GM12865 (cell line): ENCODE results near the gene LEMD3.

Source experiments
- DNase-seq: peaks from one replicate; pipeline ENCODE4 v3.0.0; 2010; ENCODE audit warnings: low read depth
- H3K4me3 ChIP-seq: 2 replicates; pipeline ENCODE4 v1.5.1; 2011; ENCODE audit warnings: mild to moderate bottlenecking, low read depth, low read length, control low read depth
- TF ChIP-seq, protein P1 (sequence below): IDR thresholded peaks from 2 replicates; pipeline ENCODE4 v1.5.1; 2011; ENCODE audit warnings: low read length, control low read depth, low read depth, inconsistent platforms; ENCODE audit not compliant: insufficient read depth; ENCODE audit errors: missing control alignments

The LEMD3 gene

DNA sequence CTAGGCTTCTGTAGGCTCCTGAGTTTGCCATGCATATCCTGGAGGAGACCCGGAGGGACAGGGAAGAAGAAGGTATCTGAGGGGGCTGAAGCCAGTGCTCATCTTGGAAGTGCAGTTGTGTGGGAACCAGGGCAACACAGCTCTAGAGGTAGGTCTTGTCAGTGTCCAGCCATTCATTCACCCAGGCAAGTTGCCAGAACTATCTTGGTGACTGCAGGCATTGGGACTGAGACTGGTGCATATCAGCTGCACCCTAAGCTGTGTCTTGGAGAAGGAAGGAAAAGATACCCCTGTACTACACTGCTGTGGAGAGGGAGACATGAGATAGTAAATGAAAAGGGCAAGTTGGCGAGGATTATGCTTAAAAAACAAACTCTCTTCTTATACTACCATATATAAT is 43.4 kb upstream of the LEMD3 start:
- TF ChIP-seq, protein P1, sequence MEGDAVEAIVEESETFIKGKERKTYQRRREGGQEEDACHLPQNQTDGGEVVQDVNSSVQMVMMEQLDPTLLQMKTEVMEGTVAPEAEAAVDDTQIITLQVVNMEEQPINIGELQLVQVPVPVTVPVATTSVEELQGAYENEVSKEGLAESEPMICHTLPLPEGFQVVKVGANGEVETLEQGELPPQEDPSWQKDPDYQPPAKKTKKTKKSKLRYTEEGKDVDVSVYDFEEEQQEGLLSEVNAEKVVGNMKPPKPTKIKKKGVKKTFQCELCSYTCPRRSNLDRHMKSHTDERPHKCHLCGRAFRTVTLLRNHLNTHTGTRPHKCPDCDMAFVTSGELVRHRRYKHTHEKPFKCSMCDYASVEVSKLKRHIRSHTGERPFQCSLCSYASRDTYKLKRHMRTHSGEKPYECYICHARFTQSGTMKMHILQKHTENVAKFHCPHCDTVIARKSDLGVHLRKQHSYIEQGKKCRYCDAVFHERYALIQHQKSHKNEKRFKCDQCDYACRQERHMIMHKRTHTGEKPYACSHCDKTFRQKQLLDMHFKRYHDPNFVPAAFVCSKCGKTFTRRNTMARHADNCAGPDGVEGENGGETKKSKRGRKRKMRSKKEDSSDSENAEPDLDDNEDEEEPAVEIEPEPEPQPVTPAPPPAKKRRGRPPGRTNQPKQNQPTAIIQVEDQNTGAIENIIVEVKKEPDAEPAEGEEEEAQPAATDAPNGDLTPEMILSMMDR = no peak
- no peak overlapping the region for H3K4me3 ChIP-seq
- no peak for DNase-seq

DNA sequence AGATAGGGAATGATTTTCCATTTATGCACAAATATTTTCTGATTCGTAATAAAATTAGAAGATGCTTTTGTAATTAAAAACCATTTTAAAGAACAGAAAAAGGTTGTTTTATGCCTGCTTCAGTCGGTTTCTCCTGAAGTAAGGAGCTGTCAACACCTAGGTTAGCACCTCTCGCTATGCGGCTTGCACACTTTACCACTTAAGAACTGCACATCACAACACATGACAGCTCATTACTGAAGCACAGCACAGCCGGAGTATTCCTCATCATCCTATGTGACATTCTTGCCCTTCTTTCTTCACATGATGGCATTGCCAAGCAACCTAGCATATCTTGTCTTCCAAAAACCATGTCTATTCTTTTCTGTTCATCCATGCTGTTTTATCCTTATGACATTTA is 42.9 kb upstream of the LEMD3 start:
- no peak overlapping the region for H3K4me3 ChIP-seq
- TF ChIP-seq, protein P1 = no peak
- no peak for DNase-seq

DNA sequence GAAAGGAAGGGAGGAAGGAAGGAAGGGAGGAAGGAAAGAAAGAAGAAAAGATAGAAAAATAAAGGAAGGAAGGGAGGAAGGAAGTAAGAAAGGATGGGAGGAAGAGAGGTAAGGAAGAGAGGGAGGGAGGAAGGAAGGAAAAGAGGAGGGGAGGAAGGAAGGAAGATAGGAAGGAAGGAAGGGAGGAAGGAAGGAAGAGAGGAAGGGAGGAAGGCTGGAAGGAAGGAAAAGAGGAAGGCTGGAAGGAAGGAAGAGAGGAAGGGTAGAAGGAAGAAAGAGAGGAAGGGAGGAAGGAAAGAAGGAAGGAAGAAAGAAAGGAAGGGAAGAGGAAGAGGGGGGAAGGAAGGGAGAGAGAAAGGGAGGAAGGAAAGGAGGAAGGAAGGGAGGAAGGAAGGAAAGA is 35.5 kb upstream of the LEMD3 start:
- no peak for DNase-seq
- H3K4me3 ChIP-seq = no peak overlapping the region
- TF ChIP-seq, protein P1 = no peak

DNA sequence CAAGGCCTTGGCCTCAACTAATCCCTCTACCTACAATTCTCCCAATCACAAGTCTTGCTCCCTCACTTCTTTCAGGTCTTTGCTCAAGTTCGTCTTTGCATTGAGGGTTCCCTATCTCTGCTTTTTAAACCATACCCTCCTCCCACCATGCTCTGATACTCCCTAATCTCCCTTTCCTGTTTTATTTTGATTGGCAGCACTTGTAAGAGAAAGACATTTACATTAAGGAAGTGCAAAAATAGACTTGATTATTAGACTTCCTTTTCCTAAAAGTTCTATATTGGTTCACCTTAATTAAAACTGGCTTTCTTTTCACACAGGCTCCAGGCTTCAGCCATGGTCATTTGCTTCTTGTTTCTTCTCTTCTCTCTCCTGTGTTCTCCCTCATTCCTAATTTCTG is 30.0 kb upstream of the LEMD3 start:
- TF ChIP-seq, protein P1 = no peak
- DNase-seq = no peak
- H3K4me3 ChIP-seq = no peak overlapping the region

DNA sequence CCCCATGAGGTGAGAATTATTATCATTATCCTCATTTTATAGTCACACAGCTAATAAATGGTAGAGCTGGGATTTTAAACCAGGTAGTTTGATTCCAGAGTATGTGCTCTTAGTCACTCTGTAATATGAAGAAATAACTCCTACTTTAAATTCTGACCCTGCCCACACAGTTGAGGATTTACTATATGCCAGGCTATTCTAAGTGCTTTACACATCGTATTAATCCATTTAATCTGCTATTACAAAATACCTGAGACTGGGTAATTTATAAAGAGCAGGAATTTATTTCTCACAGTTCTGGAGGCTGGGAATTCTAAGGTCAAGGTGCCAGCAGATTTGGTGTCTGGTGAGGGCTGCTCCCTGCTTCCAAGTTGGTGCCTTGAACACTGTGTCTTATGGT is 28.6 kb upstream of the LEMD3 start:
- TF ChIP-seq, protein P1 = no peak
- no peak overlapping the region for H3K4me3 ChIP-seq
- no peak for DNase-seq

DNA sequence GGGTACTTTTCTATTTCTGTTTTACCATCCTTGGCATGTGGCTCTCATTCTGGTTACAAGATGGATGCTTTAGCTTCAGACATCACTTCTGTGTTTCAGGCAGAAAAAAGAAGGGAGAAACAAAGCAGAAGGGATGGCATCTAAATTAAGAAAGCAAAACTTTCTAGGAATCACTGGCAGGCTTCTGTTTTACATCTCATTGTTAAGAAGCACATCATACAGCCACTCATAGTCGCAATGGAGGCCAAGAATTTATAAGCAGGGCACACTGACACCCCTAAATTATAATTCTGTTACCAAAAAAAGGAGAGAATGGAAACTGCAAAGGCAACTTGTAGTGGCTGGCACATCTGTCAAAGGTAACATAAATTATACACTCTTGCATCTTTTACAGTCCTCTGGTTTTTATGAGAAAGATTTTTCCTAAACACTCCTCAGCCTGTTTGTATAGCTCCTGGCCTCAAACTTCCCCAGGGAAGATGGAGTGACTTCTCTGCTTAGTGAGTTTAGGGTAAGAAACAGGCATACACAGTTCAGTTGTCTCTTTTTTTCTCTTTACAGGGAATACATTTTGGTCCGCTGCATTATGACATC is 22.0 kb upstream of the LEMD3 start:
- DNase-seq = no peak
- TF ChIP-seq, protein P1 = no peak
- H3K4me3 ChIP-seq = no peak overlapping the region

DNA sequence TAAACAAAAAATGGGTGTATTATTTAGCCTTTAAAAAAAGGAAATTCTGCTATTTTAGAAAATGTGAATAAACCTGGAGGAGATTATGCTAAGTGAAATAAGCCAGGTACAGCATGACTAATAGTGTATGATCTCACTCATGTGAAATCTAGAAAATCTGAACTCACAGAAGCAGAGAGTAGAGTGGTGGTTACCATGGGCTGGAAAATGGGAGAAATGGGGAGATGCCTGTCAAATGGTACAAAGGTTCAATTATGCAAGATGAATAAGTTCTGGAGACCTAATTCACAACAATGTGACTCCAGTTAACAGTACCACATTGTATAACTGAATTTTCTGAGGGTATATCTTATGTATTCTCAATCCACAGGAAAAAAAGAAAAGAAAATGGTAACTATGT is 17.4 kb upstream of the LEMD3 start:
- TF ChIP-seq, protein P1 = no peak
- no peak for DNase-seq

More for the DNA sequence above, 17.4 kb upstream of the LEMD3 start:
- no peak overlapping the region for H3K4me3 ChIP-seq
